Neuronal stem cell (in vitro differentiated cells): Measurements from ENCODE around the gene TFB1M.

Source experiments
- DNase-seq: peaks from one replicate; pipeline ENCODE4 v3.0.0-alpha.2; 2013; ENCODE audit warnings: low spot score
- H2AFZ ChIP-seq: one replicate; pipeline ENCODE4 v1.6.1; 2013; ENCODE audit warnings: mild to moderate bottlenecking, low read length, inconsistent platforms
- H2AK5ac ChIP-seq: 2 replicates; pipeline ENCODE4 v1.6.1; 2013; ENCODE audit warnings: low read depth, mild to moderate bottlenecking, inconsistent platforms, low read length, moderate library complexity, mixed read lengths
- H2BK120ac ChIP-seq: 2 replicates; pipeline ENCODE4 v1.6.1; 2013; ENCODE audit warnings: low read depth, mild to moderate bottlenecking, inconsistent platforms, low read length, moderate library complexity, mixed read lengths
- H2BK12ac ChIP-seq: one replicate; pipeline ENCODE4 v1.6.1; 2013; ENCODE audit warnings: low read length, inconsistent platforms
- H2BK15ac ChIP-seq: 2 replicates; pipeline ENCODE4 v1.6.1; 2013; ENCODE audit warnings: mild to moderate bottlenecking, low read length, inconsistent platforms, mixed read lengths
- H2BK5ac ChIP-seq: one replicate; pipeline ENCODE4 v1.6.1; 2013; ENCODE audit warnings: inconsistent platforms, mild to moderate bottlenecking, low read length, moderate library complexity
- H3K14ac ChIP-seq: one replicate; pipeline ENCODE4 v1.6.1; 2013; ENCODE audit warnings: low read length, inconsistent platforms
- H3K18ac ChIP-seq: 2 replicates; pipeline ENCODE4 v1.6.1; 2013; ENCODE audit warnings: low read length, inconsistent platforms
- H3K23ac ChIP-seq: 2 replicates; pipeline ENCODE4 v1.6.1; 2013; ENCODE audit warnings: low read depth, mild to moderate bottlenecking, mixed read lengths, low read length, inconsistent platforms; ENCODE audit not compliant: poor library complexity
- H3K27ac ChIP-seq: replicated peaks from 3 replicates; pipeline ENCODE4 v1.5.1; 2013; ENCODE audit warnings: low read length, inconsistent platforms
- H3K27me3 ChIP-seq, 3 experiments: 2 replicates each; pipeline ENCODE4 v1.6.1; 2013; ENCODE audit warnings: low read length in 3 of 3, mild to moderate bottlenecking in 2 of 3, inconsistent platforms in 1 of 3, low read depth in 1 of 3, mixed read lengths in 1 of 3, moderate library complexity in 1 of 3; ENCODE audit not compliant: control insufficient read depth in 3 of 3, insufficient read depth in 3 of 3
- H3K36me3 ChIP-seq, 2 donors: replicated peaks in 1 of 2; 2 replicates each; pipeline ENCODE4 v1.6.1; 2013; ENCODE audit warnings: low read length in 2 of 2; ENCODE audit not compliant: control insufficient read depth in 2 of 2, insufficient read depth in 2 of 2
- H3K4ac ChIP-seq: 2 replicates; pipeline ENCODE4 v1.6.1; 2013; ENCODE audit warnings: inconsistent platforms, mild to moderate bottlenecking, low read length, moderate library complexity
- H3K4me1 ChIP-seq, 2 donors: 1 replicate in 1 of 2; 2 replicates in 1 of 2; pipeline ENCODE4 v1.6.1; 2013; ENCODE audit warnings: low read length in 2 of 2, low read depth in 1 of 2; ENCODE audit not compliant: control insufficient read depth in 2 of 2, insufficient read depth in 1 of 2
- H3K4me2 ChIP-seq: one replicate; pipeline ENCODE4 v1.6.1; 2013; ENCODE audit warnings: mild to moderate bottlenecking, low read length, inconsistent platforms; ENCODE audit not compliant: insufficient read depth, poor library complexity, severe bottlenecking
- H3K4me3 ChIP-seq, 2 donors: 2 replicates each; pipeline ENCODE4 v1.5.1; 2013; ENCODE audit warnings: low read length in 2 of 2, mild to moderate bottlenecking in 2 of 2, inconsistent platforms in 1 of 2, moderate library complexity in 1 of 2
- H3K79me1 ChIP-seq: one replicate; pipeline ENCODE4 v1.6.1; 2013; ENCODE audit warnings: low read depth, mild to moderate bottlenecking, inconsistent platforms, low read length, moderate library complexity
- H3K9ac ChIP-seq: one replicate; pipeline ENCODE4 v1.6.1; 2013; ENCODE audit warnings: mild to moderate bottlenecking, low read depth, low read length, inconsistent platforms; ENCODE audit not compliant: poor library complexity
- H3K9me3 ChIP-seq, 2 donors: replicated peaks in 1 of 2; 2 replicates each; pipeline versions ENCODE3 to v1.6.1; 2013; ENCODE audit warnings: low read length in 2 of 2, mild to moderate bottlenecking in 2 of 2, inconsistent platforms in 1 of 2, low read depth in 1 of 2, mixed read lengths in 1 of 2, moderate library complexity in 1 of 2; ENCODE audit not compliant: control insufficient read depth in 2 of 2, insufficient read depth in 1 of 2
- H4K8ac ChIP-seq: one replicate; pipeline ENCODE4 v1.6.1; 2013; ENCODE audit warnings: low read depth, mild to moderate bottlenecking, inconsistent platforms, low read length, moderate library complexity
- H4K91ac ChIP-seq: one replicate; pipeline ENCODE4 v1.6.1; 2013; ENCODE audit warnings: low read length, low read depth, mild to moderate bottlenecking, inconsistent platforms; ENCODE audit not compliant: poor library complexity
- WGBS, 2 donors: extraction: QIAGEN DNeasy Blood & Tissue Kit; methylation state at CpG; one replicate each; pipeline ENCODE4 v1.1.7; 2013; ENCODE audit warnings: missing lambda C conversion rate in 2 of 2, mixed read lengths in 1 of 2; ENCODE audit not compliant: insufficient read length in 2 of 2, insufficient replicate concordance in 1 of 2; ENCODE audit errors: extremely low coverage in 2 of 2; 5-methylcytosine and 5-hydroxymethylcytosine counted together

The TFB1M gene

DNA sequence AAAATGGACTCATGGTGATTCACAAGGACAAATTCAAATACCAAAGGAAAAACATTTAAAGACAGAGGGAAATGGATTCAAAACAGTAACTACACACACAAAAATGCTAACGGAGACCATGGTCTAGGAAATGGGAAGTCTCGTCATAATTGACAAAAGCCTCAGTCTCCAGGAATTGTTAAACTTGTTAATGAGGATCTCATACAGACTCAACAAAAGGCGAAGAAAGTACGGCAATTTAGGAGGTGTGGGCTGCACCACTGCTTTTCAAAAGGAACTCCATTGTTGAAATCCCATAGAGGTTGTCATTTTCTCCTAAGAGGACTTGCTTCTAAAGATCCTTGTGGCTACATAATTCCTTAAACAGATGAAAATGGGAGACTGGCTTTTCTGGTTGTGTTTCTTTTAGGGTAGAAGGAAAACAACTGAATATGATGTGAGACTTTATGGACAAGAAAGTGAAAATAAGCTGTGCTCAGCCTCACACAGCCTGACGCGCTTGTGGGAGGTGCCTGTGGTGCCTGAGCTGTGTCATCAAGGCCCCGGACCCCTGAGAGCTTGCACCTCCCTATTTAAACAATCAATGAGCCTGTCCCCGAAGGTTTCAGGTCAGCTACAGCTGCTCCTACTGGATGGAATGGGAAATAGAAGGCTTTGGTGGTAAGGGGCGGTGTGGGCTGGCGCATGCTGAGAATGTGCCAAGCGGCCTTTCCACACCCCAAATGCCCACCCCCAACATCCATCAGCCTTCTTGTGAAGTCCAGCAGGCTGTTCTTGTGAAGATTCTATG, 53.0 kb downstream of the TFB1M start:
- Histone ChIP-seq H3K23ac (no peak overlapping the region), H3K27ac (peak overlapping the region; percentile 41)

DNA sequence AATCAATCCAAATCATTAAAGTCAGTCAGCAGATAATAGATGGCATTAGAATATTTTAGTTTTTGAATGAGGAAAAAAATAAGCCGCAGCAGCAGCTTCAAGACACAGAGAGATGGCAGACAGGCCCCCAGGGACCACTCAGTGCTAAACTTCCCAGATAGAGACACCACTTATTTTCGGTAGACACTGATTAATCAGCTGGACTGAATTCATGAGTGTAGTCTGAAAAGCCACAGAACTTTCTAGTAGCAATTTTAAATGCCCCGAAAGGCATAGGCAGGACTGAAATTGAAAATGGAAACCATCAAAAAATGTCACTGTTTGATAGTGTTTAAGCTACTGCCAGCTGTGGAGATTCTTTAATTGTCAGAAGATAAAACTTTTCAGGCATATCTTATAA, 53.6 kb downstream of the TFB1M start:
- no peak overlapping the region for H4K8ac ChIP-seq
- no CpG with 5 or more reads among the region's 3 CpGs for WGBS, 2 donors
- H2AK5ac ChIP-seq = no peak overlapping the region
- H3K4me3 ChIP-seq = no peak overlapping the region
- H2BK120ac ChIP-seq = no peak overlapping the region
- H3K79me1 ChIP-seq = no peaks in the 10 kb centered on the region
- H3K4me2 ChIP-seq = no peak overlapping the region
- H4K91ac ChIP-seq = no peak overlapping the region
- H3K4me1 ChIP-seq = peaks cover 16 to 18% of the 10 kb centered on the region in 2 donors
- no peak overlapping the region for H3K14ac ChIP-seq
- H3K18ac ChIP-seq = no peak overlapping the region
- no peak overlapping the region for H2BK12ac ChIP-seq
- H2AFZ ChIP-seq = no peak overlapping the region
- no peak for DNase-seq
- H3K36me3 ChIP-seq = peaks cover 12 to 67% of the 10 kb centered on the region in 2 donors
- no peak overlapping the region for H3K27ac ChIP-seq
- H3K23ac ChIP-seq = no peak overlapping the region
- no peak overlapping the region for H3K9ac ChIP-seq
- H3K9me3 ChIP-seq = no peaks in the 10 kb centered on the region
- H2BK5ac ChIP-seq = no peak overlapping the region
- no peaks in the 10 kb centered on the region for H3K27me3 ChIP-seq
- no peak overlapping the region for H2BK15ac ChIP-seq
- H3K4ac ChIP-seq = no peak overlapping the region

More for the DNA sequence above, 53.0 kb downstream of the TFB1M start:
- no peaks in the 10 kb centered on the region for H3K9me3 ChIP-seq
- no peak overlapping the region for H2BK15ac ChIP-seq
- peak overlapping the region; percentile 39 for H3K18ac ChIP-seq
- no peak overlapping the region for H3K14ac ChIP-seq
- no peak overlapping the region for H4K8ac ChIP-seq
- H2AK5ac ChIP-seq = no peak overlapping the region
- no peaks in the 10 kb centered on the region for H3K79me1 ChIP-seq
- peak; percentile 40 for DNase-seq
- no peak overlapping the region for H2BK120ac ChIP-seq
- no peak overlapping the region for H2BK5ac ChIP-seq
- no peak overlapping the region for H4K91ac ChIP-seq
- H3K4ac ChIP-seq = no peak overlapping the region
- H3K4me2 ChIP-seq = peak overlapping the region; percentile 35
- H3K4me1 ChIP-seq = peaks cover 16 to 18% of the 10 kb centered on the region in 2 donors
- H2BK12ac ChIP-seq = no peak overlapping the region
- no peaks in the 10 kb centered on the region for H3K27me3 ChIP-seq
- H3K36me3 ChIP-seq = peaks cover 11 to 61% of the 10 kb centered on the region in 2 donors
- H3K4me3 ChIP-seq = no peak overlapping the region
- H3K9ac ChIP-seq = no peak overlapping the region
- H2AFZ ChIP-seq = no peak overlapping the region
- WGBS, 2 donors = no CpG with 5 or more reads among the region's 11 CpGs

DNA sequence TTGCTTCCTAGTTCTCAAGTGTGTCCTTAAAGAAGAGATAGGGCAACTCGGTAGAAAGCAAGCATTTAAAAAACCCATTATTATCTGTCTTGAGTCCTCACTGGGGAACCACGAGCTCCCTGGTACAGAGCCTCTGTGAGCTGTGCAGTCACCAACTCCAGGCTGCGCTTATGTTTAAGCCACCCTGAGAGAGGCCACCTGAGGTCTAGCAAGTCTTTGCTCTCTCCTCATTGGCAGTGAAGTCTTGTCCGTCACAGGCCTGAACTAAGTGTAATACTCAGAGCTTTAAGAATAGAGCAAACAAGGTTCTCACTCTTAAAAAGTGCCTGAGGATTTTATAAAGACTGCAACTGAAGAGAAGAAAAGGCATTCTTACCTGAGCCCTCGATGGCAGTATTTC, 54.4 kb downstream of the TFB1M start:
- H3K9ac ChIP-seq = no peak overlapping the region
- no peak overlapping the region for H2BK5ac ChIP-seq
- no peak overlapping the region for H3K14ac ChIP-seq
- no peak overlapping the region for H3K27ac ChIP-seq
- no peak overlapping the region for H2AK5ac ChIP-seq
- no peak overlapping the region for H3K23ac ChIP-seq
- no CpG with 5 or more reads among the region's 5 CpGs for WGBS, 2 donors
- peaks cover 12 to 71% of the 10 kb centered on the region in 2 donors for H3K36me3 ChIP-seq
- no peaks in the 10 kb centered on the region for H3K9me3 ChIP-seq
- H3K18ac ChIP-seq = no peak overlapping the region
- H3K27me3 ChIP-seq = no peaks in the 10 kb centered on the region
- DNase-seq = no peak
- H3K4me3 ChIP-seq = no peak overlapping the region
- no peak overlapping the region for H2BK120ac ChIP-seq
- no peaks in the 10 kb centered on the region for H3K79me1 ChIP-seq
- H2BK12ac ChIP-seq = no peak overlapping the region
- H4K8ac ChIP-seq = no peak overlapping the region
- H3K4me2 ChIP-seq = no peak overlapping the region
- H2AFZ ChIP-seq = no peak overlapping the region
- H3K4ac ChIP-seq = no peak overlapping the region
- no peak overlapping the region for H4K91ac ChIP-seq
- no peak overlapping the region for H2BK15ac ChIP-seq
- peaks cover 16 to 17% of the 10 kb centered on the region in 2 donors for H3K4me1 ChIP-seq

DNA sequence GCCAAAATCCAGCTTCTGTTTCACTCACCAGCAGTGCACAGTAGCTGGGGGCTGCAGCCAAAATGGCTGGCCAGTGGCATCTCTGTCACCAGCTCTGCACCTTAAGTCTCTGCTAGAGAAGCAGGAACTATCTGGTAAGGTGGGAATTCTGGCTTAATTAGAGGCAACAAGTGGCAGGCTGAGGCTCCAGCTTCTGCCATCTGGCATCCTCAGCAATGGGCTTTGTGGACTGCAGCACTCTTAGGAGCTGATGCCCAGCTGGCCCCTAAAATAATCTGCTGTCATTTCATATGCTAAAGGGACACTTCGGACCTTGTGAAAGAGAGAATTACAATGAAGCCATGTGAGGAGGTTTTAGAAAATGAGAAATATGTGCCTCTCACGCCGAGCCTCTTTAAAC, 55.1 kb downstream of the TFB1M start:
- Histone ChIP-seq H3K23ac (no peak overlapping the region), H2AFZ (no peak overlapping the region), H3K36me3 (peaks cover 14 to 72% of the 10 kb centered on the region in 2 donors), H3K4me1 (peaks cover 16% of the 10 kb centered on the region in 2 donors), H2BK15ac (no peak overlapping the region), H3K14ac (no peak overlapping the region), H4K8ac (no peak overlapping the region), H3K27me3 (no peaks in the 10 kb centered on the region), H3K79me1 (no peaks in the 10 kb centered on the region), H3K27ac (no peak overlapping the region), H2BK12ac (peak overlapping the region; percentile 31), H4K91ac (no peak overlapping the region), H2AK5ac (no peak overlapping the region), H3K18ac (no peak overlapping the region), H3K9me3 (no peaks in the 10 kb centered on the region), H3K4me3 (no peak overlapping the region), H2BK120ac (no peak overlapping the region), H3K4ac (no peak overlapping the region), H2BK5ac (no peak overlapping the region), H3K4me2 (no peak overlapping the region), H3K9ac (no peak overlapping the region)
- no CpG with 5 or more reads among the region's 3 CpGs for WGBS, 2 donors
- no peak for DNase-seq
